OCI-LY7 (cell line): ENCODE data around the gene LZTS2.

Experiments
- EZH2phosphoT487 ChIP-seq: fragments of 200-600 bp; sonication (generic); IDR thresholded peaks from 2 replicates; pipeline ENCODE4 v1.6.1; 2018; ENCODE audit warnings: low read depth, borderline replicate concordance, mild to moderate bottlenecking, mixed run types, antibody characterized with exemption, low read length, moderate library complexity, mixed read lengths
- TF ChIP-seq, protein P1 (sequence below): fragments of 200-600 bp; sonication (generic); conservative IDR thresholded peaks from 2 replicates; pipeline ENCODE4 v1.5.1; 2014; ENCODE audit warnings: mild to moderate bottlenecking, antibody characterized with exemption, low read length, moderate library complexity, mixed read lengths

DNA sequence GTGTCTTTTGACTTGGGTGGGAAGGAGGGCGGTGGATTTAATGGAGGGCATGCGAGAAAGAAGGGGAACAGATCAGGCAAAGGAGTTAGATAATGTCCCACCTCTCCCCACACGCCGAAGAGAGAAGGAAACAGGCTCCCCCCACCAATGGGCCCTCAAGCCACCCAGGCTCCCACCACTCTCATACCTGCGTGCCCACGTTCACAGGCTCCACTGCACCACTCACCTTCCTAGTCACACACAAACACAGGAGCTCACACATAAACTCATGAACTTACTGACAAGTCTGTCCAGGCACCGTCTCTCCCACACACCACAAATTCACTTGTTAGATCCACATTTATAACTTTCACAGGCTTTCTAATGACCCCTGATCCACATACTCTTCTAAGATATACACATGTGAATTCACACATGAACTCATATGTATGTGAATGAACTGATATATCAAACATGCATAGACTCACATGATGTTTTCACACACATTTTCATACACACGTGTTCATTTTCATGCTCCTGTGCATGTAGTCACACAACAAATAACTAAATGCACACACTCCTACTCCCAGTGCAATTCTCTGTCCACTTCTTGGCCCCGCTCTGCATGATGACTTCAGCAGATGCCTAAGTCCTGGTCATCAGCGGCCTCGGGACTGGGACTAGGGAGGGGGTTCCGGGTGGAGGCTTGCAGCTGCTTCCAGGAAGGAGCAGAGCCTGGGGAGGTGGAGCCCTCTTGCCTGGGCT is 1.5 kb downstream of the LZTS2 start:
- TF ChIP-seq, protein P1, sequence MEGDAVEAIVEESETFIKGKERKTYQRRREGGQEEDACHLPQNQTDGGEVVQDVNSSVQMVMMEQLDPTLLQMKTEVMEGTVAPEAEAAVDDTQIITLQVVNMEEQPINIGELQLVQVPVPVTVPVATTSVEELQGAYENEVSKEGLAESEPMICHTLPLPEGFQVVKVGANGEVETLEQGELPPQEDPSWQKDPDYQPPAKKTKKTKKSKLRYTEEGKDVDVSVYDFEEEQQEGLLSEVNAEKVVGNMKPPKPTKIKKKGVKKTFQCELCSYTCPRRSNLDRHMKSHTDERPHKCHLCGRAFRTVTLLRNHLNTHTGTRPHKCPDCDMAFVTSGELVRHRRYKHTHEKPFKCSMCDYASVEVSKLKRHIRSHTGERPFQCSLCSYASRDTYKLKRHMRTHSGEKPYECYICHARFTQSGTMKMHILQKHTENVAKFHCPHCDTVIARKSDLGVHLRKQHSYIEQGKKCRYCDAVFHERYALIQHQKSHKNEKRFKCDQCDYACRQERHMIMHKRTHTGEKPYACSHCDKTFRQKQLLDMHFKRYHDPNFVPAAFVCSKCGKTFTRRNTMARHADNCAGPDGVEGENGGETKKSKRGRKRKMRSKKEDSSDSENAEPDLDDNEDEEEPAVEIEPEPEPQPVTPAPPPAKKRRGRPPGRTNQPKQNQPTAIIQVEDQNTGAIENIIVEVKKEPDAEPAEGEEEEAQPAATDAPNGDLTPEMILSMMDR: no peak
- TF ChIP-seq EZH2phosphoT487: no peak
